ENCODE measurements around the gene SCG2.
"Not testable (repeated sequence)": the region's sequence is repeated elsewhere in the genome, so short reads cannot be mapped to it uniquely, and the experiment has no call there.

Gene SCG2

DNA sequence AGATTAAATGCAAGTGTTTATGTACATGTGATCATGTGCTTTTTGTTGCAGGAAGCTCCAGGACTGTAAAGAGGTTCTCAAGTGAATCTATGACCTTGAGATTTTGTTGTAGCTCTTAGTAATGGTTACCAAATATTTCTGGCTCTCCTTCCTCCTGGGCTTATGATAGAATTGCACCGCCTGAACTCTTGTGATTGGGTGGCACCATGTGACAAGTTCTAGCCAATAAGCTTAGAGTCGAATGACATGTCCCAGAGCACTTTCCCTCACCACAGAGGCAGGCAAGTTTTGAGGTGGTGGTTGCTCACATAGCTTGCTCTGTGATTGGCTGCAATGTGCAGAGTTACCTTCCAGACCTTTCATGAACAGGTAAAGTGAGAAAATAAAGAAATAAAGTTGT is 8.9 kb upstream of the SCG2 start:
- DNase-seq (ENCODE audit: low read depth), result no peak

DNA sequence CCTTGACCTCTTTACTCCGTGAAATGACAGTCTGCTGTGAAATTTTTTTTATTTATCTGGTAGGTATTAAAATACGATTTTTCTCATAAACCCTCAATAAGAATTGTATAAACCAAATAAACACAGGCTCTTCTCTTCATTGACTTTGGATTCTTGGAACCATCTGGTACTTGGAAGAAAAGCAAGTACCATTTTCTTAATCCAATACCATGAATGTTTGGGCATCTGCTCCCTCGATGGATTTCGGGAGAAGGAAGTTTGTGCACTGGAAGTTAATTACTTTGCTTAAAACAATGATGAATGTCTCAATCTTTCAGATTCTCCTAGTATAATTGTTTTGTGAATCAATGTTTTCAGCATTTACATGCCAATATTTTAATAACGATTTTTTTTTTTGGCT is 5.3 kb upstream of the SCG2 start:
- no peak for DNase-seq (ENCODE audit: low read depth)

DNA sequence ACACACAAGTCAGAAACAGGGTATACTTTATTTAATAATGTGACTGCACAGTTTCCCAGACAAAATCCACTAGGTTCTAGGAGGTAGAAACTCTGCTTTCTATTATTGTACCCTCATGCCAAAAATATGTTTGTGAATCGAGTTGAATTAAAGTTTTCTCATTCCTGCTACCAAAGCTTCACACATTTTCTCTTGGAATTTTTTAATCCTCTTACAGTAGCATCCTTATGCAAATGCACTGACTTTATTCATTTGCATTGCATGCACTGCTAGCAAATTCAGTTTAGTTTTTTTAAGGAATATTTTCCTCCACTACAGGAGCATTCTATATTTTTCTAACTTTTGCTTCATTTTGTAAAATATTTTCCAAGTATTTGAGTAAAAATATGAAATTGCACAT is 4.8 kb upstream of the SCG2 start:
- DNase-seq (ENCODE audit: low read depth), result no peak

DNA sequence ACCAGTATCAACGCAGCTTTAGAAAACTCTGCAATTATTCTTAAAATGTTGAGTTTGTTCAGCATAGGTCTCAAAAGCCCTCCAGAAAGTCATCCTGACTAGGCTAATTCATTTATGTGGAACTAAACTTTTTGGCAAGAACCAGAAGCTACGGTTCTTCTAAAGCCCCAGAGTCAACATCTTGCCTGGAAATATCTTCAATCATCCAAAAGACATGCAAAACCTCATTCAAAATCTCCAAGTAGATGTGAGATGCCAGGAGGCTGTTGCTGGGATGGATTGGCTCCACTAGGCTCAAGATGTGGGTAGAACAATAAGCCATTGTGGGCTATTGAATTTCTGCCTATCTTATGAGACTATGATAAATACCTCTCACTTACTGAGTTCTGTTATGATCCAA is 2.1 kb upstream of the SCG2 start:
- DNase-seq (ENCODE audit: low read depth), result no peak

GRCh38 chr2:223602972-223603371 is 811 bp upstream of the SCG2 start:
- no peak for DNase-seq (ENCODE audit: low read depth)

DNA sequence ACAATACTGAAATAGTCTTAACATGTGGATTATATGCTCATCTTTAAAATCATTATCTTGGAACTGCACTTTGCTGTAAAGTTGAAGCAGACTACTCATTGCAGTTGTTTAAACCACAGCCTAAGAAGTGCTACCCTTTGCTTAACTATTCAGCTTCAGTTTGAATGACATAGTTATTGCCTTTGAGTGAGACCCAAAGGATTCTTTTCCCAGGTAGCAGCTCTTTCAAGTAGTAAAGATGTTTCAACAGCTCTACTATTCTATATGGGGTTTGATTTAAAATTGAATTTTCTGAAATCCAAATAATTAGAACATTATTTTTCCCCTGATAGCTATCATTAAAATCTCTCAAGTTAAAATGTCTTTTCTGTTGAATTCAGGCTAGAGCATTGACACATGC is 1.1 kb downstream of the SCG2 start:
- no peak for DNase-seq (ENCODE audit: low read depth)

GRCh38 chr2:223599640-223600380 is 2.4 kb downstream of the SCG2 start:
- DNase-seq (ENCODE audit: low read depth), result no peak

DNA sequence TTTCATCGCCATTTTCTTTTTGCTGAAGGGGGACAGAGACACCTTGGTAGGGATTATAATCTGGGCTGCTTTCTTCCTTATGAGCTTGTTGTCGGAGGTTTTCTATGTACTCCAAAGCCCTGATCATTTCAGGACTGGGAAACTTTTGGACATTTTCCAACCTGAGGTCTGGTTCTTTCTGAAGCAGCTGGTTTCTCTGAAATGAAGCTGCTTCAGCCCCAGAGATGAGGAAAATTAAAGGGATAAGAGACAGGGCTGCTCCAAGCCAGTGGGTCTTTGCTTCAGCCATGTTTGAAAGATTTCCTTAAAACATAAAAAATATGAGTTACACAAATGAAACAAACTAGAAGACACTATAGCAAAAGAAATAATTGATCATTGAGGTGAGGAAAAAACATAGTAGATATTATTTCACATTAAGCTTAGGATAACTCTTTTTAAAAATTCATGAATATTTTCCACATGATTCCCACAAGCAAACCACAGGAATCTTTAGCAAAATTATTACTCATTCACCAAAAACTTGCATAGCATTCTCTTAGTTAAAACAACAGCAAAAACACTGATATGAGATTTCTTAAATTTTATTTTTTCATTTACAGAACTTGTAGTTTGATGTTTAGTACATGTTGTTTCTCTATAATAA is 3.0 kb downstream of the SCG2 start:
- DNase-seq (ENCODE audit: low read depth), result no peak

- no peak for DNase-seq (ENCODE audit: low read depth)
Measured at GRCh38 chr2:223597076-223597475, 5.1 kb downstream of the SCG2 start.

DNA sequence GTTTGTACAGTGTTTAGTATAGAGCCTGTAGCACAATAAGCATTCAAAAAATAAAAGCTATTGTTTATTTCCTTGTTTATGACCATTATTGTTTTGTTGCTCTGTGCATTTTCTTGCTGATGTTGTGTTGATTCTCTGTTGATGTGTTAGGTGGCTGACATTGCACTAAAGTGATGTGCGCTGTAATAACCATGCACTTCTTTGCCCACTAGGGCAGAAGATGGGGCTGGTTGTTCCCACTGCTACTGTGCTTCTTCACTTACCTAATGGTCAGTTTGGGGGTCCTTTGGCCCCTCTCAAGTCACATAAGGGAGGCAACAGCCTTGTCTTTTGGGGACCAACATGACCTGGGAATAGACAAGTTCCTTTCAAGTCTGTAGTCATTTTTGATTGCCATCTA is 6.0 kb downstream of the SCG2 start:
- DNase-seq (ENCODE audit: low read depth), result no peak

- DNase-seq (ENCODE audit: low read depth), result no peak
Measured at GRCh38 chr2:223594831-223595230, 7.3 kb downstream of the SCG2 start.

- no peak for DNase-seq (ENCODE audit: low read depth)
Measured at GRCh38 chr2:223594259-223594658, 7.9 kb downstream of the SCG2 start.

DNA sequence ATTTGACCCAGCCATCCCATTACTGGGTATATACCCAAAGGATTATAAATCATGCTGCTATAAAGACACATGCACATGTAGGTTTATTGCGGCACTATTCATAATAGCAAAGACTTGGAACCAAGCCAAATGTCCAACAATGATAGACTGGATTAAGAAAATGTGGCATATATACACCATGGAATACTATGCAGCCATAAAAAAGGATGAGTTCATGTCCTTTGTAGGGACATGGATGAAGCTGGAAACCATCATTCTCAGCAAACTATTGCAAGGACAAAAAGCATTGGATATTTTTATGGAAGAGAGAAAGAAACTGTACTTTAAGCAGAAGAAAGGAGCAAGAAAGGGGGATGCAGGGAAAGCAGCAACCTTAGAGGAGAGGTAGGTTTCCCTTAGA is 9.5 kb downstream of the SCG2 start:
- not testable (repeated sequence) for DNase-seq (ENCODE audit: low read depth)

DNA sequence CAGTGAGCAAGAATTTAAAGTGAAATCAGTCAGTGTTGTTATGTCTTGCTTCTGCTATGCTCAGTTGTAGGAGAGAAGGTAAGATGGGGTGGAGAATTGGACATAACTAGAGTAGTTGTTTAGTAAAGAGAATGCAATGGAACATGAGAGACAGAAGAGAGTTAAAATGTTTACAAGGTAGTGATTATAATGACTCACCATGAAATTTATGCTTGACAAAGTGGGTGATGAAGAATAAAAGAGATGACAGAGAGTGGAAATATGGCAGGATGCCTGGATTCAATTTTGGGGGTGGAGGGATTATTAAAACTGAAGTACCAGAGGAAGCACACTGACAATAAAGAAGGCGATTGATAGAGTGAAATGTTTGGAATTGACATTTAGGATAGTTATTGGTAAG is 10.6 kb downstream of the SCG2 start:
- DNase-seq (ENCODE audit: low read depth), result no peak

- DNase-seq (ENCODE audit: low read depth), result no peak
Measured at GRCh38 chr2:223590964-223591363, 11.2 kb downstream of the SCG2 start.

DNA sequence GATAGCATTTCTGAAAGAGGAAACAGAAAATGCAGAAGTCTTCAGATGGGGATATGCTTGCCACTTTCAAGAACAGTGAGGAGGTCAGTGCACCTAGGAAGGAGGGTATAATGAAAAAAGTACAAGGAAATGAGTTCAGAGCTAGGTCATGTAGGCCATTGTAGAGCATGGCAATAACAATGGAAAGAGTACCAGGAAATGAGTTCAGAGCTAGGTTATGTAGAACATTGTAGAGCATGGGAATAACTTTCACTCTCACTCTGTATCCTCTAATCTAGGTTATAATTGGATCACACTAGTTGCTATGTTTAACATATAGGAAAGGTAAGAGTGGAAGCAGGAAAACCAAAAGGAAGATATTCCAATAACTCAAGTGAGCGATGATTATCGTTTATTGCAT is 12.3 kb downstream of the SCG2 start:
- DNase-seq (ENCODE audit: low read depth), result no peak

- no peak for DNase-seq (ENCODE audit: low read depth)
Measured at GRCh38 chr2:223588251-223588650, 13.9 kb downstream of the SCG2 start.

GRCh38 chr2:223587301-223587700 is 14.9 kb downstream of the SCG2 start:
- DNase-seq (ENCODE audit: low read depth), result no peak

GRCh38 chr2:223586261-223586660 is 15.9 kb downstream of the SCG2 start:
- DNase-seq (ENCODE audit: low read depth), result no peak

DNA sequence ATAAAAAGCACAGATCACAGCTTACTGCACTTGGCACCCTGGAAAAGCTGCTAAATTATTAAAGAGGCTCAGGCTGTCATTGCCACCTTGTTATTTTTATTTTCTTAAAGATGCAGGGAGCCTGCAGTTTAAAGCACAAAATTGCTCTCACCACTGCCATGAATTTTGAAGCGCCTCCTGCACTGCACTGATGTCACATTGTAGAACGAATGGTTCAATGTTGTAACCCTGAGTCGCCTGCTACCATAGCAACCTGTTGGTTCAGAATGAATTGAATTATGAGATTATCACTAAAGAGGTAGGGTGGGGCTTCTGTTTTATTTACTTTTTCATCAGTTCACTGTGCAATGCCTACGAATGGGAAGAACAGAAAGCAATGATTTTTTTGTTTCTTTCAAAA is 16.5 kb downstream of the SCG2 start:
- DNase-seq (ENCODE audit: low read depth), result no peak

- DNase-seq (ENCODE audit: low read depth), result no peak
Measured at GRCh38 chr2:223582001-223582400, 20.2 kb downstream of the SCG2 start.

- no peak for DNase-seq (ENCODE audit: low read depth)
Measured at GRCh38 chr2:223580951-223581350, 21.2 kb downstream of the SCG2 start.

DNA sequence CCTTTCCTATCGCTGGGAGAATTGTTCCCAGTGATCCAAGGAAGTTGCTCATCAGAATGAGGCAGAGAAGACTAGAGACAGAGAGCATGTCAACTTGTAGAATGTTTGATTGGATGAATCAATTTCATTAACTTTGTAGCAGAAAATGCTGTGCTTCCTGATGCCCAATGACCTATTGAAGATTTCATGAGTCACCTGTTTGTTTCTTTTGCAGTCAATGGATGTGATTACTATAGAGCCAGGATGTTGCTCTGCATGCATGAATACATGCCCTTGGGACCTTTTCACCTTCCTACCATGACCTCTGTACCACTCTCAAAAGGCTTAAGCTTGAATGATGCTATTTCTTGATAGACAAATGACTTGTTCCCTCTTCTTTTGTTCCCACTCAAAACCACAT is 23.3 kb downstream of the SCG2 start:
- DNase-seq (ENCODE audit: low read depth), result no peak

DNA sequence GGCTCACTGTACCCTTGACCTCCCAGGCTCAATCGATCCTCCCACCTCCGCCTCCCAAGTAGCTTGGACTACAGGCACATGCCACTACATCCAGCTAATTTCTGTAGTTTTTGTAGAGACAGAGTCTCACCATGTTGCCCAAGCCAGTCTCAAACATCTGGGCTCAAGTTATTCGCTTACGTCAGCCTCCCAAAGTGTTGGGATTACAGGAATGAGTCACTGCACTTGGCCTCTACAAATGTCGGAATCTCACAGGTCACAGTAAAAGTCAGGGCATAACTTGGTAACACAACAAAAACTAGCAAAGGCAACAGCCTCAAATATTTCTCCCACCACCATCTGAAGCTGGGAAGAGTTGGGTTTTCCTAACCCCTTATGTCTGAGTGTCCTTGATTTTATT is 25.3 kb downstream of the SCG2 start:
- no peak for DNase-seq (ENCODE audit: low read depth)
